ENCODE results near the gene ANO2.

GRCh38 chr12:5969974-5970690 lies 25.1 kb upstream of the ANO2 start:
- TF ChIP-seq CTCF (IDR thresholded peaks at IDR 0.05) = no peak
- TF ChIP-seq EP300 (IDR thresholded peaks at IDR 0.05; ENCODE audit: low read depth) = no peak

All from transverse colon (tissue), 3 donors.